Activated naive CD8-positive, alpha-beta T cell treated with anti-CD3 and anti-CD28 coated beads for 36 hours (primary cell): ENCODE data around the gene TMEM191C. TPM values are rescaled to one million over a fixed set of nuclear protein-coding genes. Genes with fewer than 3 reads are reported as not detected.
"Not testable (repeated sequence)": the region's sequence is repeated elsewhere in the genome, so short reads cannot be mapped to it uniquely, and the experiment has no call there.

Source experiments
- DNase-seq: peaks from one replicate; pipeline ENCODE4 v3.0.0; 2021
- H3K27ac Mint-ChIP-seq: one replicate; pipeline ENCODE4 v1.8.0; 2022; ENCODE audit warnings: mild to moderate bottlenecking, moderate library complexity, mixed read lengths
- H3K27me3 Mint-ChIP-seq: one replicate; pipeline ENCODE4 v1.8.0; 2022; ENCODE audit warnings: mild to moderate bottlenecking, mixed read lengths
- H3K36me3 Mint-ChIP-seq: one replicate; pipeline ENCODE4 v1.8.0; 2021; ENCODE audit warnings: mild to moderate bottlenecking, mixed read lengths
- H3K4me1 Mint-ChIP-seq: one replicate; pipeline ENCODE4 v1.8.0; 2021; ENCODE audit warnings: mixed read lengths
- H3K4me3 Mint-ChIP-seq: one replicate; pipeline ENCODE4 v1.8.0; 2022; ENCODE audit warnings: mild to moderate bottlenecking, moderate library complexity, mixed read lengths
- H3K9me3 Mint-ChIP-seq: one replicate; pipeline ENCODE4 v1.8.0; 2022; ENCODE audit warnings: mixed read lengths
- total RNA-seq, 2 experiments: library from RNA; stranded (reverse); gene quantifications; one replicate each; pipeline ENCODE4 v1.2.3, GENCODE V29; 2021

TMEM191C gene
- total RNA-seq, 2 experiments from 2014 or later, result 1.3 TPM

- no peak for DNase-seq
- H3K4me1 Mint-ChIP-seq, result no peaks in the 10 kb centered on the region
- no peak overlapping the region for H3K4me3 Mint-ChIP-seq
- H3K27me3 Mint-ChIP-seq, result no peaks in the 10 kb centered on the region
- H3K36me3 Mint-ChIP-seq, result no peaks in the 10 kb centered on the region
- H3K9me3 Mint-ChIP-seq, result no peaks in the 10 kb centered on the region
- no peak overlapping the region for H3K27ac Mint-ChIP-seq
Observed at GRCh38 chr22:21451545-21452520, 15.4 kb upstream of the TMEM191C start.

DNA sequence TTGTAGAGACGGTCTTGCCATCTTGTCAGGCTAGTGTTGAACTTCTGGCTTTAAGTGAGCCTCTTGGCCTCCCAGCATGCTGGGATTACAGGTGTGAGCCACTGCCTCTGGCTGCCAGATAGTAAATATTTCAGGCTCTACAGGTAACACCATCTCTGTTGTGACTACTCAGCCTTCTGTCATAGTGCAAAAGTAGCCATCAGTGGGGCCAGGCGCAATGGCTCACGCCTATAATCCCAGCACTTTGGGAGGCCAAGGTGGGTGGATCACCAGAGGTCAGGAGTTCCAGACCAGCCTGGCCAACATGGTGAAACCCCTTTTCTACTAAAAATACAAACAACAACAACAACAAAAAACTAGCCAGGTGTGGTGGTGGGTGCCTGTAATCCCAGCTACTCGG, 14.5 kb upstream of the TMEM191C start:
- H3K27me3 Mint-ChIP-seq, H3K9me3 Mint-ChIP-seq, H3K4me1 Mint-ChIP-seq, H3K27ac Mint-ChIP-seq, H3K4me3 Mint-ChIP-seq, H3K36me3 Mint-ChIP-seq, DNase-seq: not testable (repeated sequence)

GRCh38 chr22:21454998-21455333, 12.2 kb upstream of the TMEM191C start:
- not testable (repeated sequence) for DNase-seq, H3K27me3 Mint-ChIP-seq, H3K27ac Mint-ChIP-seq, H3K4me1 Mint-ChIP-seq, H3K4me3 Mint-ChIP-seq, H3K9me3 Mint-ChIP-seq, H3K36me3 Mint-ChIP-seq

DNA sequence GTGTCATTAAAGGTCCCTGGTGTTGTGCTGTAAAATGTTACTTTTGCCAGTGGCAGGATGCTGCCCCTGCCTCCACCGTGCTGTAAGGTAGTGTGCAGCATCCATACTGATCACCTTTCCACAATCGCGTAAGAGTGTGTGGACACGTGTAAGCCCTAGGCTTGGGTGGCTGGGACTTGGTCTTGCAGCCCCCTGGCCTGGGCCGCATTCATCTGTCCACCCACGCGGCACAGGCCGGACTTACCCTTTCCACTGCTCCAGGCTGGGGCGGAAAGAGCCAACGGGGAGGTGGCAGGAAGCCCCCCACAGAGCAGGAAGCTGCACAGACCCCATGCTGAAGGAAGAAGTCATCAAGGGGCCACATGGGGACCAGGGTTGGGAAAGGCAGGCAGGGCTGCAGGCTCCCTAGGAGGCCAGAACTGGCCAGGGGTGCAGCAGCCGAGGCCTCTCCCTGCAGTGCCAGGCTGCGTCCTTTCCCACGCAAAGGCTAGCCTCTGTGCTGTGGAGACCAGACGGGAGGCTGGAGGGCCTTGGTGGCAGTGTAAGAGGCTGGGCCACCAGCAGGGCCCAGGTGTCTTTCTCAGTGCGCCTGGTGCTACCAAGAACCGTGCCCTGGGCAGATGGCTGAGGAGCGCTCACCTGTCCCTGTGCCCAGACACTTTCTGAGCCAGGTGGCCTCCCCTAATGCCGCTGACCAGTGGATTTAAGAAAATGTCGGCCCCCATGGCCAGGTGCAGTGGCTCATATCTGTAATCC, 11.7 kb upstream of the TMEM191C start:
- H3K9me3 Mint-ChIP-seq, result no peaks in the 10 kb centered on the region
- no peak for DNase-seq
- no peak overlapping the region for H3K4me3 Mint-ChIP-seq
- H3K27me3 Mint-ChIP-seq, result no peaks in the 10 kb centered on the region
- no peaks in the 10 kb centered on the region for H3K36me3 Mint-ChIP-seq
- H3K4me1 Mint-ChIP-seq, result no peaks in the 10 kb centered on the region
- no peak overlapping the region for H3K27ac Mint-ChIP-seq

DNA sequence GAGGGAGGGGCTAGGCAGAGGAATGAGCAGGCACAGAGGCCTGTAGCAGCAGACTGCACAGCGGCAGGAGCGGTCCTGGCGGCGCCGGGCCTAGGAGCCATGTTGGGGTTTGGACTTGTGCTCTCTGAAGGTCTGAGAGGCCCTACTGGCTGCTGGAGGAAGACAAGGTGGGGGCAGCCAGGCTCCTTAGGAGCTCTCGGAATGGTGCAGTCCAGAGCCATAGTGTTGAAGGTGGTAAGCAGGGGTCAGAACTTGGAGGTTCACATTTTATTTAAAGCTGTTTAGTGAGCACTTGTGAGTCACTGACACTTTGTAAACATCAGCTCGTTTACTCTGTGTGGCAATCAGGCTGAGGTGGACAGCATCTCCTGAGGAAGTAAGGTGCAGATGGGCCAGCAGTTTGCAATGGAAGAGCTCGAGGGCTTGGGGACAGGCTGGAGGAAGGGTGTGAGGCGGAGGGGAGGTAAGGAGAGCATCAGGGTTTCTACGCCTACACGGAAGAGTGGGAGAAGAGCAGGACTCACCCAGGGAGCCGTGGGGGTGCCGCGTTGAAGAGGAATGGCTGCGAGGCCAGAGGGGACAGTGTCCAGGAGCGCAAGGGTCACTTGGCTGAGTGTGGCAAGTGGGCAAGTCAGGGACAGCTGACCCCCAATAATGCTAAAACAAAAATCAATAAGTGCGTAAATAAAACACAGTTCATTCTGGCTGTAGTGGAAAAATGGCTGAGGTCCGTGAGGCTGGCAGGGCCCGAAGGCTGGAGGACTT, 10.0 kb upstream of the TMEM191C start:
- Mint-ChIP-seq H3K27ac (no peak overlapping the region), H3K4me1 (no peaks in the 10 kb centered on the region), H3K27me3 (no peaks in the 10 kb centered on the region), H3K4me3 (no peak overlapping the region), H3K9me3 (no peaks in the 10 kb centered on the region), H3K36me3 (no peaks in the 10 kb centered on the region)
- no peak for DNase-seq

GRCh38 chr22:21462672-21463071, 4.5 kb upstream of the TMEM191C start:
- not testable (repeated sequence) for H3K27ac Mint-ChIP-seq, H3K36me3 Mint-ChIP-seq, H3K27me3 Mint-ChIP-seq, H3K9me3 Mint-ChIP-seq, DNase-seq, H3K4me1 Mint-ChIP-seq, H3K4me3 Mint-ChIP-seq

DNA sequence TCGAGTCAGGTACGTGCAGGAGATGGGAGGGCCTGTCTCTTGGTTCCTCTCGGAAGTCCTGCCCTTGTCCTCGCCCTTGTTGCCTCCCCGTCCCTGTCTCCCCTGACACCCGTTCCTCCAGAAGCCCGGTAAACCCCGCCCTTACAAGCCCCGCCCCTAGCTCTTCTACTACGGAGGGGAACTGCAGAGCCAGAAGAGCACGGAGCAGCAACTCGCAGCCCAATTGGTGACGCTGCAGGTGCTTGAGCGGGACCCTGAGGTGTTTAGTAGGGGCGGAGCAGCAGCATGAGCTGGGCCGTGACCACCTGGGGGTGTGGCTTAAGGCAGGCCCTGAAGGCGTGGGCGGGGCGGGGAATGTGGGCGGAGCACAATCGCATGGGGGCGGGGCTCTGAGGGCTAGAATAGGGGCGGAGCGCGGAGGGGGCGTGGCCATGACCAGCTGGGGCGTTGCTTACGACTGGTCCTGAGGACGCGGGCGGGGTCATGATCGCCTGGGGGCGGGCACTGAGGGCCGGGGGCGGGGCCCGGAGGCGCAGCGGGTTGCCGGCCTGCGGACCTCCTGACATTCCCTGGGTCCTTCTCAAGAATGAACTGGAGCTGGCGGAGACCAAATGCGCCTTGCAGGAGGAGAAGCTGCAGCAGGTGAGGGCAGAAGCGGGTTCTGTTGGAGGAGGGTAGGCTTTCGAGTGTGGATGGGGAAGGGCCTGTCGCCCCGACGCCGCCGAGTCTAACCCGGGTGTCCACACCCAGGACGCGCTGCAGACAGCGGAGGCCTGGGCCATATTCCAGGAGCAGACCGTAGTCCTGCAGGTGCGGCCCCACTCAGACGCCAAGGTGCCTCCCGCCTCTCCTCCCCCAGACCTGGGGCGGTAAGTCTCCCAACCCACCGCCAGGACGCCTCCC, 1.3 kb downstream of the TMEM191C start:
- H3K36me3 Mint-ChIP-seq, H3K4me1 Mint-ChIP-seq, H3K9me3 Mint-ChIP-seq, H3K27me3 Mint-ChIP-seq: not testable (repeated sequence)
- Mint-ChIP-seq H3K27ac (peak overlapping the region; percentile 85), H3K4me3 (peak overlapping the region; percentile 80)
- DNase-seq, result peak; percentile 87

DNA sequence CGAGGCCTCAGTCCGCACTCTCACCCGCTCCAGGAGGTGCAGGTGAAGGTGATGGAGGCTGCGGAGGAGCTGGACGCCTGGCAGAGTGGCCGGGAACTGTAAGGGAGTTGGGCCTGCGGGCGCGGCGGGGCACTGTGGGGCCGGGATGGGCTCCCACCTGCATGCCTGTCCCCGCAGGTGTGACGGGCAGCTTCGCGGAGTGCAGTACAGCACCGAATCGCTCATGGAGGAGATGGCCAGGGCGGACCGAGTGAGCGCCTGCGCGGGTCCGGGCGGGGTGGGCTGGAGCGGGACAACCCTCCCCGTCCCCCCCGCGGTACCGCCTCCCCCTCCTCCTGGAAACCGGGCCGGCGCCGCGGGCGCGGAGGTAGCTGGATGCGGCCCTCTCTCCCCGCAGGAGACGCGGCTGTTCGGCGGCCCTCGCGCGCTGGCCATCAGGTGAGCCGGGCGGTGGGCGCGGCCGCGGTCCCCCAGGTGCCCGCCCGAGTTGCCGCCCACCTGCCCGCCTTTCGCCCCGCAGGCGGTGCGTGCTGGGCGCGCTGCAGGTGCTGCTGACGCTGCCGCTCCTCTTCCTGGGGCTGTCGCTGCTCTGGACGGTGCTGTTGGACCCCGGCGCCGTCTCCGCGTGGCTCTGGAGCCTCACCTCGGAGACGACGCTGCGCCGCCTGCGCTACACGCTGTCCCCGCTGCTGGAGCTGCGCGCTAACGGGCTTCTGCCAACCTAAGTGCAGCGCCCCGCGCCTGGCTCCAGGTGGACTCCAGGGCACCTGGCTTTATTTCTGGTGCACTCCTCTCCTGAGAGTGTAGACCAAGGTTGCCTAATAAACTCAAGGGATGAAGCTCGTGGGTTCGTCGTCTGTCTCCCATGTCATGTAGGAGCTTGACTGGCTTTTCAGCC, 2.2 kb downstream of the TMEM191C start:
- not testable (repeated sequence) for H3K4me1 Mint-ChIP-seq, H3K36me3 Mint-ChIP-seq, H3K27ac Mint-ChIP-seq, H3K9me3 Mint-ChIP-seq, H3K27me3 Mint-ChIP-seq, H3K4me3 Mint-ChIP-seq
- peak; percentile 12 for DNase-seq

- H3K36me3 Mint-ChIP-seq, H3K4me1 Mint-ChIP-seq, H3K4me3 Mint-ChIP-seq, DNase-seq, H3K27me3 Mint-ChIP-seq, H3K27ac Mint-ChIP-seq, H3K9me3 Mint-ChIP-seq: not testable (repeated sequence)
Observed at GRCh38 chr22:21472984-21473383, 5.8 kb downstream of the TMEM191C start.

DNA sequence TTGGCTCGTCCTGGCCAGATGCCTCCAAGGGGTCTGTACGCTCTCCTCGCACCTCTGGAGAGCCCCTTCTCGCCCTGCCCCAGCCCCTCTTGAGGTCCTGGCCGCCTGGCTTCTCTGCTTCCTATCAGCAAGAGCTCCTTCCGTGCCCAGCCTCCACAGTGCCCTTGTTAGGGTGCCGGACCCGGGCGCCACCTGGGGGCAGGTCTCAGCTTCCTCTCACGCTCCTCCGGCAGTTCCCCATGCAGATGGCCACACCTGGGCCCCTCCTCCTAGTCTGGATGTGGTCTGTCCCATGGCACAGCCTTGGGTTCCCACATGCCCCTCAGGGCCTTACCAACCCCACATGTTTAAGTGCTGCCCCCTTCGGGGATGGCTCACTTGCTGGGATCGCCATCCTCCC, 6.5 kb downstream of the TMEM191C start:
- not testable (repeated sequence) for DNase-seq, H3K4me1 Mint-ChIP-seq, H3K9me3 Mint-ChIP-seq, H3K27ac Mint-ChIP-seq, H3K4me3 Mint-ChIP-seq, H3K36me3 Mint-ChIP-seq, H3K27me3 Mint-ChIP-seq

DNA sequence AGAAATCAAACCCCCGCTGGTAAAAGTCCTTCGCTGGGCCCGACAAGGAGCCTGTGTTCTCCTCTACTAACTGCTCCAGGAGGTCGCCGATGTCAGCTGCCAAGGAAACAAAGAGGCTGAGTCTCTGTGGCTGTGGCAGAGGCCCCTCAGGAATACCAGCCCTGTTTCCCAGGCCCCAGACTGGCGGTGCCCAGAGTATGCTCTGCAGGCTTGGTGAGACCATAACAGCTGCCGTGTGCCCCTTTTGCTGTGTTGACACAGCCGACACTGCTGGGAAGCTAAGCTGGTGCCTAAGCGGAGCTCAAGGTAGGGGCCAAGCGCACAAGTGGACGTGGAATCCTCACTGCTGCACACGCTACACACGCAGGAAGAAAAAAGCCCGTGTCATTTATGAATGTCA, 16.9 kb downstream of the TMEM191C start:
- not testable (repeated sequence) for H3K9me3 Mint-ChIP-seq, H3K27ac Mint-ChIP-seq, DNase-seq, H3K4me1 Mint-ChIP-seq, H3K36me3 Mint-ChIP-seq, H3K4me3 Mint-ChIP-seq, H3K27me3 Mint-ChIP-seq

DNA sequence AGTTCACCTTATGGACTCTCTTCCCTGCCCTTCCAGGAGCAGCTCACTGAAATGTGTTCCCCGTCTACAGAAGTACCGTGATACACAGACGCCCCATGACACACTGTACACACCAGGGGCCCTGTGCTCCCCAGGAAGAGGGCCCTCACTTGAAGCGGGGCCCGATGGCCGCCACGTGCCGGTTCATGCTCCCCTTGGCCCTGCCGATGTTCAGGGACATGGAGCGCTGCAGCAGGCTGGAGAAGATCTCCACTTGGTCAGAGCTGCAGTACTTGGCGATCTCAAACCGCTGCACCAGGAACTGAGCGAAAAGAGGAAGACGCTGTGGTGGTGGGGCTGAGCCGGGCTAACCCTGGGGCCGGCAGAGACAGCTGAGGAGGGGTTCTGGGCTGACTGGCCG, 20.5 kb downstream of the TMEM191C start:
- H3K27me3 Mint-ChIP-seq, DNase-seq: not testable (repeated sequence)

DNA sequence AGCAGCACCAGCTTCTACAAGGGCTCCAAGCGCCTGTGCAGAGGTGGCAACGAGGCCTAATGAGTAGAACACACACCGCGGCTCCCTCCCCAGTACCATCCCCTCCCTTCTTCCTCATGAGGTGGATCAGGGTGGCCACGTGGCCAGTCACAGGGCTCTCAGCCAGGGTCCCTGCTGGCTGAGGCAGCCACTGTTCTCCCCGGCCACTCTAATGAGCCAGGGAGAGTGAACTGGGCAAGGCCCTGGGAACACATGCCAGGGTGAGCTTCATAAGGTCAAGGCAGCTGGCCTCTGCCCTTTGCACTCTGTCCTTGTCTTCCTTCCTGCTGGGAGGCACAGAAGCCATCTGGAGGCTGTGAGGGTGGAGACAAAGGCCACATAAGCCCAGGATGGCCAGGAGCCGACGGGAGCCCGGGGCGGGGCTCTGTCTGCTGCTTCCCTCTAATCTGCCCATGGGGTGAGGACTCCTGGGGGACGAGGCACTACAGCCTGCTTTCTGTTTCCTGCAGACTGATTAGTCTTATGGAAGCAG, 22.0 kb downstream of the TMEM191C start:
- not testable (repeated sequence) for H3K4me3 Mint-ChIP-seq, H3K27me3 Mint-ChIP-seq, DNase-seq, H3K36me3 Mint-ChIP-seq, H3K4me1 Mint-ChIP-seq, H3K9me3 Mint-ChIP-seq, H3K27ac Mint-ChIP-seq

More for the DNA sequence above, 20.5 kb downstream of the TMEM191C start:
- not testable (repeated sequence) for H3K36me3 Mint-ChIP-seq, H3K4me1 Mint-ChIP-seq, H3K9me3 Mint-ChIP-seq, H3K4me3 Mint-ChIP-seq, H3K27ac Mint-ChIP-seq
